KBM-7 (cell line): Measurements from ENCODE around the gene LTC4S.
A peak's percentile ranks its signal among the peaks of the same experiment; 100 is the strongest.
"Not testable (repeated sequence)": the region's sequence is repeated elsewhere in the genome, so short reads cannot be mapped to it uniquely, and the experiment has no call there.

Source experiments
- DNase-seq: peaks from one replicate; pipeline ENCODE4 v3.0.0-alpha.2; 2015
- in situ Hi-C: fragments of 300-500 bp; cut with MboI; formaldehyde crosslinking; loops from 2 replicates; pipeline ENCODE4 v1.14.3; 2020; ENCODE audit warnings: low sequenced_read_pairs, low pct_unique_long_range_greater_than_20kb, mixed read lengths

The LTC4S gene

GRCh38 chr5:179768326-179769085, 25.3 kb upstream of the LTC4S start:
- in situ Hi-C loops, result no loop called here
- DNase-seq, result no peak

DNA sequence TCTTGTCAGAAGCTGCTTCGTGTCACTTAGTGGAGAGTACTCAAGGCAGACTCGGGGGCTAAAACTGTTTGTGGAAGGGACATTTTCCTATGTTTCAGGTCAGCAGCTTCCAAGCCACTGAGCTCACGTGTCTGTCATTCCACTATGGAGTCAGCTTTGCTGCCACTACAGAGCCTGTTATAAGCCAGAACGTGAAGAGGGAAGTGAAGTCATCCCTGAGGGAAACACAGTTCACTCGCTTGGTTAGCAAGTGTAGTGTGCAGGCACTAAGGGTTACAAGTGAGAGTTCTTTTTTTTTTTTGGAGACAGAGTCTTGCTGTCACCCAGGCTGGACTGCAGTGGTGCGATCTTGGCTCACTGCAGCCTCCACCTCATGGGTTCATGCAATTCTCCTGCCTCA, 24.5 kb upstream of the LTC4S start:
- in situ Hi-C loops, result no loop called here
- DNase-seq, result no peak

- DNase-seq, result no peak
- in situ Hi-C loops, result no loop called here
Measured at GRCh38 chr5:179769796-179770195, 24.0 kb upstream of the LTC4S start.

DNA sequence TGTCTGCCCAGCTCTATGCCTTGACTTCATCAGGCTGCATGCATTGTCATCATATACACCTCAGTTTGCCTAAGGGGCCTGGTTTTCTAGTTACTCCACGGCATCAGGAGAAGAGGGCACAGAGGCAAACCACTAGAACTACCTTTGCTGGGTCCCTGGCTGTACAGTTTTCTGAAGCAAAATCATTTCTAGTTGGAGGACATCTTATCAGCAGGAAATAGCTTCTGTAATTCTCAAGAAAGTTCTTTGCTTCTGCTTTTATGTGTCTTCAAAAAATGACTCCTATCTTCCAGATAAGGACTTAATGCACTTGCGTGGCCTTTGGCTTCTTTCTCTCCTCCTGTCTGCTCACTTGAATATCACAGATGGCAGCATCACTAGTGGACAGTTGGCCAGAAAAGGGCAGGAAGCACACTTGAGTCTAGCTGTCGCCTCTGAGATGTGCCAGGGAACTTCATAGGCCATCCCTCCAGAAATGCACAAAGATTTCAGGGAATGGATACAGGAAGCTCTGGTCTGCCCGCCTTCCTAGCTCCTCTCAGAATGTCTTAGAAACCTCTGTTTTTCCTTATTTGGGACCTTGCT, 22.4 kb upstream of the LTC4S start:
- no peak for DNase-seq
- in situ Hi-C loops, result no loop called here

GRCh38 chr5:179772351-179772750, 21.4 kb upstream of the LTC4S start:
- in situ Hi-C loops, result no loop called here
- no peak for DNase-seq

GRCh38 chr5:179773686-179774040, 20.1 kb upstream of the LTC4S start:
- no peak for DNase-seq
- in situ Hi-C loops, result no loop called here

- in situ Hi-C loops, result no loop called here
- DNase-seq, result no peak
Measured at GRCh38 chr5:179774442-179774841, 19.3 kb upstream of the LTC4S start.

DNA sequence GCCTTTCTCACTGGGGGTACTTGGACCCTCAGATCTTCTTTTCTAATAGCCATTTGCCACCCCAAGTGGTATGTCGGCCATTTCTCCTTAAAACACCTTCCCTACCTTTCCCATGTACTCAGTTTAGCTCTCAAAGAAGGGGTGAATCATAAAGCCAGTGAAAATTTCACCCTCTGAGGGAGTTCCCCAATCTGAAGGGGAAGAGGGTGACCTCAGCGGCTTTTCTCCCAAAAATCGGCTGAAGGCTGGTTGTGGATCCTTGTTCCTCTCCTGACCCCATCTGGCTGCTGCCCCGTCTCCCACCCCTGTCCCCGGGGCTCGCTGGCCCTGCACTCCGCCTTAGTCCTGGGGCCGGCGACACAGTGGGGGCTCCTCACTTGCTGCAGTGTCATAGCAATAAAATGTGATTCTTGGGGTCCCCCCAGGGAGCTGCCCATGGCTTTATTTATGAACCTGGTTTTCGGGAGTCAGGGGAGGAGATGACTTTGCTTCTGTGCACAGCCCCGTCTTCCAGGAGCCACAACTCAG, 17.3 kb upstream of the LTC4S start:
- no peak for DNase-seq
- in situ Hi-C loops, result no loop called here

GRCh38 chr5:179777456-179777855, 16.3 kb upstream of the LTC4S start:
- no peak for DNase-seq
- in situ Hi-C loops, result no loop called here

- in situ Hi-C loops, result no loop called here
- DNase-seq, result peak; percentile 63
Measured at GRCh38 chr5:179777909-179778308, 15.9 kb upstream of the LTC4S start.

- DNase-seq, result no peak
- in situ Hi-C loops, result no loop called here
Measured at GRCh38 chr5:179778591-179778990, 15.2 kb upstream of the LTC4S start.

DNA sequence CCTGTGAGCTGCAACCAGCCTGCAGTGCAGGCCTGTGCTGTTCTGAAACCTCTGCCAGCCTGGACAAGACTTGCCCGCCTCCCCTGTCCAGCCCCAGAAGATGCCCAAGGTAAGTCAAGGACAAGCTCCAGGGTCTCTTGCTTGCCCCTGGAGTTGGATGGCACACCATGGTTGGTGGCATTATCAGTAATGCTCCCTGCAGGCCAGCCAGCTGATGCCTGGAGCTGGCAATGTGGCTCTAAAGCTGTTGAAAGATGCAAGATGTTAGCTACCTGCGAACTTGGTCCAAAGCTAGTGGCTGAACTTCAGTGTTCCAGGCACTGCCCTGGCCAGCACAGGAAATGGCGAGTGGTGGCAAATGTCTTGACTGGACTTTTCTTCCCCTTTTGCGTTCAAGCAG, 14.0 kb upstream of the LTC4S start:
- in situ Hi-C loops, result no loop called here

DNA sequence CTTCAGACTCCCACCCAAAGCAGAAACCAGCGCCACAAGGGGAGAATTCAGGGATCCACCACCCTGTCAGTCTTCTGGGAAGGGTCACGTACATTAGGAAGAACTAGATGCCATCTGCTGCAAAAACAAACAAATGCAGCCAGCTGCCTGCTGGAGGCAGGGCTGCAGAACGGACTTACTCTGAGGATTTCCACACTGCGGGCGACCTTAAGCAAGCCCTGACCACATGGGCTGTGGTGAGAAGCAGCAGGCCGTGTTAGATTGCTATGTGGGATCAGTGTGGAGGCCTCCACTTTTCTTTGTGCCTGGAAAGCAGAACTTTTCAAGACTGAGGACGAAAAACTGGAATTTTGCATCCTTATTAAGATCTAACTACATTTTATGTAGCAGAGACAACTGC, 13.4 kb upstream of the LTC4S start:
- DNase-seq, result no peak
- in situ Hi-C loops, result no loop called here

More for the DNA sequence above, 14.0 kb upstream of the LTC4S start:
- no peak for DNase-seq

DNA sequence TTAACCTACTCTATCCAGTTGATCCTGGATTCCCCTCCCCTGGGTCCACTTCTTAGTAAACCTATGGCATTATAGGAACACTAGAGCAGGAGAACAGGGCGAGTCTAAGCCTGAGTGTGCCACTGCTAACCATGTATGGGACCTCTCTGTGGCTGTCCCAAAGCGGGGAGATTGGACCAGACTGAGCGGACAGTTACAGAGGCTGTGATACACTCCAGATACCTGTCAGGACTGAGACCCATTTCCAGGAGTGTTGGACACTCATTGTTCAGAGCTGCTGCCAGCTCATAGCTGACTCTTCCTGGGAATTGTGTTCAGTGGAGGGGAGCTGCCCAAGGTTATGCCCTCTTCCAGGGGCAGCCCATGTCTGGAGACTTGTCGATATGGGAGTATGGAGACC, 11.9 kb upstream of the LTC4S start:
- in situ Hi-C loops, result no loop called here
- DNase-seq, result no peak

GRCh38 chr5:179783128-179783527, 10.7 kb upstream of the LTC4S start:
- in situ Hi-C loops, result no loop called here

GRCh38 chr5:179786861-179787260, 6.9 kb upstream of the LTC4S start:
- no peak for DNase-seq
- in situ Hi-C loops, result no loop called here

More at GRCh38 chr5:179783128-179783527, 10.7 kb upstream of the LTC4S start:
- DNase-seq, result no peak

- in situ Hi-C loops, result no loop called here
- no peak for DNase-seq
Measured at GRCh38 chr5:179788193-179788854, 5.5 kb upstream of the LTC4S start.

DNA sequence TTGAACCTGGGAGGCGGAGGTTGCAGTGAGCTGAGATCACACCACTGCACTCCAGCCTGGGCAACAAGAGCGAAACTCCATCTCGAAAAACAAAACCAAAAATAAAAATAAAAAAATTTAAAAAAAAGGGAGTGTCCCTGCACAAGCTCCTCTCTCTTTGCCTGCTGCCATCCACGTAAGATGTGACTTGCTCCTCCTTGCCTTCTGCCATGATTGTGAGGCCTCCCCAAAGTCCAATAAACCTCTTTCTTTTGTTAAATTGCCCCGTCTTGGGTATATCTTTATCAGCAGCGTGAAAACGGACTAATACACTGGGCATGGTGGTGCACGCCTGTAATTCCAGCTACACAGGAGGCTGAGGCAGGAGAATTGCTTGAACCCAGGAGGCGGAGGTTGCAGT, 4.5 kb upstream of the LTC4S start:
- DNase-seq, in situ Hi-C loops: not testable (repeated sequence)

- DNase-seq, result peak; percentile 35
- in situ Hi-C loops, result no loop called here
Measured at GRCh38 chr5:179791881-179792611, 1.7 kb upstream of the LTC4S start.
